HG02973 (cell line): ENCODE results near the gene WHRN.

Experiments
- ATAC-seq: cut with Tn5 transposase; IDR thresholded peaks from one replicate; pipeline ENCODE4 v1.9.1; 2021; ENCODE audit warnings: moderate library complexity; ENCODE audit not compliant: unreplicated experiment

Gene WHRN

DNA sequence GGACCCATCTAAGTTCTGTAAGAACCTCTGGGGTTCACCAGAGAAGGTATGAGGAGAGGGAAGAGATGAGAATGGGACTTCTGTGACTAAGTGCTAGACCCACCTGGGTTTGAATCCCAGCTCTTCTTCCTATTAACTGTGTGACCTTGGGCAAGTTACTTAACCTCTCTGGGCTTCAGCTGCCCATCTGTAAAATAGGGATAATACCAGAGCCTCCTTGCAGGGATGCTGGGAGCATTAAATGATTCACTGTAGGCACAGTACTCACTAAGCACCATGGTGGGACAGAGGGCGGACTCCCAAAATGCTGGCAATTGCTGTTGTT, 53.6 kb downstream of the WHRN start:
- no peak for ATAC-seq

GRCh38 chr9:114450833-114451706, 54.2 kb downstream of the WHRN start:
- ATAC-seq, result peak; percentile 47

- no peak for ATAC-seq
Measured at GRCh38 chr9:114450181-114450580, 55.1 kb downstream of the WHRN start.

DNA sequence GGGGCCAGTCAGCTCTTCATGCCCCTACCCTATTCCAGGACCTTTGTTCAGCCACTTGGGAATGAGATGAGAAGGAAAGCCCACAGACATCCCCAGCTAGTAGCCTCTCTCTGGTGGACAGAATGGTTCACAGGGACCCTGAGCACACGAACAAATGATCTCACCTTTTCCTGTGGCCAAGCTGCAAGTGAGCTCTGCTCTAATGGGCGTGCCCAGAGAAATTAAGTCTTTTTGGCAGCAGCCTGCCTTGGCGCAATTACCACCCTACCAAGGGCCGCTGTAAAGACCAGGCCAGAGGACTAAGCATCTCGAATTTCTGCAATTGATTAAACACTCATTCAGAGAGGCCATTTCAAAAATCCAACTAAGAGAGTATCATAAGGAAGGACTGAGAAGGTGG, 56.0 kb downstream of the WHRN start:
- no peak for ATAC-seq

GRCh38 chr9:114448706-114449105, 56.6 kb downstream of the WHRN start:
- no peak for ATAC-seq

DNA sequence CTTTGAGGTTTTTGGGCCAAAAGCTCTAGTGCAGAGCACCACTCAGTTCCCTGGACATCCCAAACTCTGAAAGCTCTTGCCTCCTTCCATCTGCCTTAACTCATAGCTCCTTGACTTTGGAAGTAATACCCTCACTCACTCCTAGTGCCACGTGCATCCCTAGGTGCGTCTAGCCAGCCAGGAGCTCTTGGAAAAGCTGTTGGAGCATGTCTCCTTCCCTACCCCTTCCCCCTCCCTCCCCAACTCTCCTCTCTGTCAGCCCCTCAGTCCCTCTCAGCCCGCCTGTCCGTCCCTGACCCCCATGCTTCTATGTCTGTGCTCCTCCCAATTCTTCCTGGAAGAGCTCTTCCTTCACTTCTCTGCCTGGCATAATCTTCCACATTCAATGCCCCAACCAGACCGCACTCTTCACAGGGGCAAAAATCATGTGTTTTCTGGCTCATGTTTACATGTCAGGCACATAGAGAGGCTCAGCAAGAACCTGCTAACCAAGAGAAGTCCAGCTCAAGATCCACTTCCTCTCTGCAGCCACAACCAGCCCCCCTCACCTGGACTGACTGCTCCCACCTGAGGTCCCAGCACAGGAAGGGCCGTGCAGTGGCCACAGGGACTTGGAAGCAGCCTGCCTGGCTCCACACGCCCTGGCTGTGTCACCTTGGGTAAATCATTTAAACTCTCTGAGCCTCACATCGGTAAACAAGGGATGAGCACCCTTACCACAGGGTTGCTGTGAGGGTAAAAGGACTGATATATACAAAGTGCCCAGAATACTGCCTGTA, 58.4 kb downstream of the WHRN start:
- ATAC-seq, result no peak

DNA sequence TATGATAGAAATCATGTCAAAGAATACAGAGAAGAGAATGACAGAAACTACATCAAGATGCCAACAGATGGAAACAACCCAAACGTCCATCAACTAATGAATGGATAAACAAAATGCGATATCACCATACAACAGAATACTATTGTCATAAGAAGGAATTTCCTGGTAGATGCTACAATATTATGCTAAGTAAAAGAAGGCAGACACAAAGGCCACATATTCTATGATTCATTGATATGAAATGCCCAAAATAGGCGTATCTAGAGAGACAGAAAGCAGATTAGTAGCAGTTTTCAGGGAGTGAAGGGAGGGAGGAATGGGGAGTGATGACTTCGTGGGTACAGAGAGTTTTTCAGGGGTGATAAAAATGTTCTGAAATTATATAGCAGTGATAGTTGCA, 59.2 kb downstream of the WHRN start:
- no peak for ATAC-seq

- ATAC-seq, result no peak
Measured at GRCh38 chr9:114445616-114446015, 59.7 kb downstream of the WHRN start.

GRCh38 chr9:114442022-114442421, 63.3 kb downstream of the WHRN start:
- ATAC-seq, result no peak

DNA sequence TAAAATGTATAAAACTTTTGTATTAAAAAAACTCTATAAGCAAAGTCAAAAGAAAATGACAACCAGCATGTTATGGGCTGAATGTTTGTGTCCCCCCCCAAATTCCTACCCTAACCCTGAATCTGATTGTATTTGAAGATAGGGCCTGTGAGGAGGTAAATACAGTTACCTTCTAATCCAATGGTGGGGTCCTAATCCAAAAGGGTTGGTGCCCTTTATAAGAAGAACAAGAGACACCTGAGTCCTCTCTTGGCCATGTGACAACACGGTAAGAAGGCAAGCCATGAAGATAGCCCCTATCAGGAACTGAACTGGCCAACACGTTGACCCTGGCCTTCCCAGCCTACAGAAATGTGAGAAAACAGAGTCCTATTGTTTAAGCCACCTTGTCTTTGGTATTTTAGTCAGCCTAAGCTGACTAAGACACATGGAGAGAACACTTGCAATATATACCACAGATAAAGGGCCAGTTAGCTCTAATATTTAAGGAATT, 67.8 kb downstream of the WHRN start:
- ATAC-seq, result no peak

- no peak for ATAC-seq
Measured at GRCh38 chr9:114434878-114435311, 70.4 kb downstream of the WHRN start.

DNA sequence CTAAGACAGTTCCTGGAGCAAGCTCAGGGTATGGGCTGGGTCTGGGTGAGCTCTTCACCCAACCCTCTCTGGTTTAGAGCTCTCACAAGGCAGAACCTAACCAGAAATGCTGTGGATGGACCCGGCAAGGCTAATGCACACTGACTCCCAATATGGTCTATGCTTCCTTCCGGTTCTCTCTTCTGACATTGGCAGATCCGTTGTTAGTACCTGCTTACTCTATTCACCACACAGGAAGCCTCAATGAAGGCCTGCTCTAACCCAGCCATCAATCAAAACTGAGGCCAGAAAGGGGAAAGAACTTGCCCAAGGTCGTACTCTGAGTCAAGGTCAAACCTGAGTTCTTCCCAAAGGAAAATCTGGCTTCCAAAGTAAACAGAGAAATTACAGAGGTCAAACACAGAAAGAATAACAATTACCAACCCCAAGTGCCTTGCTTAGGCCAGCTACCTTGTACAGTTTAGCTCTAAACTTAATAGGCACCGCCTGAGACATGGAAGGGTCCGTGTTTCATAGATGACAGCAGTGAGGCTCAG, 71.5 kb downstream of the WHRN start:
- ATAC-seq, result no peak

- ATAC-seq, result no peak
Measured at GRCh38 chr9:114433086-114433485, 72.2 kb downstream of the WHRN start.

DNA sequence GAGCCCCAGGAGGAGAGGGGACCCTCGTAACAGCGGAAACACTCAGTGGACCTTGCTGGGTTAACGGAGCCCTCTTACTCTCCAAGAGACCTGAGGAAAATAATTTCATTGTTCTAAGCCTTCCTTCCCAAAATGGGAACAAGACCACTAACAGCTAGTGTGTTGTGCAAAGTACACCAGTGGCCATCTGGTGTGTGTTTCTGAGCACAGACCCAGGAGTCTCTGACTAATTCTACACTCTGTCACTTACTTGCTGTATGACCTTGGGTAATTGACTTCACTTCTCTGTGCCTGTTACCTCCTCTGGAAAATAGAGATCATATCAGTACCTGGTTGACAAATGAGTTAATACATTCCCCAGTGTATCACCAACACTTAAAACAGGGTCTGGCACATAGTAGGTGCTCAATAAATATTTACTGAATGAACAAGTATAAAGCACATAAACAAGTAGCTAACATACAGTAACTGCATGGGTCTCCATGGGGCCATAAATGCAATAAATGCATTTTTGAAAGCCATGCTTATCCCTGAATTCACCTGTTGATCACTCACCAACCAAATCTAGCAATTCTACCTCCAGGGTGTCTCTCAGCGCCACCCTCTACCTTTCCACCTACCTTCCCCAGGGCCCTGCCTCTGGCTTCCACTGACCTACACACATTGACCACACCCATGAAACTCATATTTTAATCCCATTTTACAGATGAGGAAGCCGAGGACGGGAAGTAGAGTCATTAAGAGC, 72.8 kb downstream of the WHRN start:
- ATAC-seq, result no peak

DNA sequence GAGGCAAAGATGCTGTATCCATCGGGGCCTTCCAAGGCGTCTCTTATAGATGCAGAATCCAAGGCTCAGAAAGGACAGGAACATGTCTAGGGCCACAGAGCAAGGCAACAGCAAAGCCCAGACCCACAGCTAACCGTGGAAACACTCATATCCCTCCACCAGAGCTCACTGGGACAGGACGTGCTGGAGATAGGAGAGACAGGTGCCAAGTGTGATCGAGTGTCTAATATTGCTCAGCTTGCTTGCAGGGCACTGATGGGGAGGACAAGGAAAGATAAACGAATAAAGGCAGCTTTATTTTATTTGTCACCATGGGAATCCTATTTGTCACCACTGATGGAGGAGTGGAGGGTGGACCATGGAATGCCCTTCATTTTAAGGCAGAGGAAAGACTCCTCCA, 73.5 kb downstream of the WHRN start:
- ATAC-seq, result no peak

DNA sequence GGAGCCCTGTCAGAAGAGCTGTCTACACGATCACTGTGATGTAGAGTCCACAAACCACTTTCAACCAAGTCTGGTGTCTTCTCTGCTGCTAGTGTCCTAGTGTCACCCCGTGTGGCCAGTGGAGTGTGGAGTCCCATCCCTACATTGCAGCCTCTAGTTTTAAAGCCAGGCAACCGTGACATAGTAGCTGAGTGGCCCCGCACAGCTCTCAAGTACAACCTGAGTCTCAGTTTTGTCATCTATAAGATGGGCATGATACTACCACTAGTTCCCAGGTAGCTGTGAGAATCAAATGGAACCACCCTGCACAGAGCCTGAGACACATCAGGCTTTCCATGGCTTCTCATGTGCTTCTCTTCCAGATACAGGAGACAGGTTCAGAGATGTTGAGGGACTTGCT, 74.3 kb downstream of the WHRN start:
- ATAC-seq, result no peak

GRCh38 chr9:114430457-114430856, 74.8 kb downstream of the WHRN start:
- ATAC-seq, result no peak

GRCh38 chr9:114429488-114429887, 75.8 kb downstream of the WHRN start:
- ATAC-seq, result no peak

DNA sequence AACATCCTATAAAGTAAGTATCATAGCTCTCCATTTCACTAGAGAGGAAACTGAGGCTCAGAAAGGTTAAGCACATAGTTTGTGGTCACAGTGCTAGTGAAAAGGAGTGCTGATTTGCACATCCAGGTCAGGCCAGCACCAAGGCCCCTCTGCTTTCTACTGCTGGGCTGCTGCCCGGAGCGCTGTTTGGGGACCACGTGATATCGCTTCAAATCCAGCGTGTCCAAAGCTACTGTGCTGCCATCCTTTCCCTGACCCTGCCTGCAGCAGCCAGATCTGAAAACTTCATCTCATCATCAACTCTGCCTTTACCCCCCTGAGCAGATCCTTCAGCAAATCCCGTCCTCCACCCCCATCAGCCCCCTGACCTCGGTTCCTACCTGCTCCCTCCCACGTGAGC, 76.8 kb downstream of the WHRN start:
- no peak for ATAC-seq

- no peak for ATAC-seq
Measured at GRCh38 chr9:114427644-114428043, 77.6 kb downstream of the WHRN start.
